Fibroblast of skin of back (primary cell): ENCODE measurements around the gene SLC6A5.

Source experiments
- DNase-seq: peaks from one replicate; pipeline ENCODE4 v3.0.0-alpha.2; 2013

Gene SLC6A5

DNA sequence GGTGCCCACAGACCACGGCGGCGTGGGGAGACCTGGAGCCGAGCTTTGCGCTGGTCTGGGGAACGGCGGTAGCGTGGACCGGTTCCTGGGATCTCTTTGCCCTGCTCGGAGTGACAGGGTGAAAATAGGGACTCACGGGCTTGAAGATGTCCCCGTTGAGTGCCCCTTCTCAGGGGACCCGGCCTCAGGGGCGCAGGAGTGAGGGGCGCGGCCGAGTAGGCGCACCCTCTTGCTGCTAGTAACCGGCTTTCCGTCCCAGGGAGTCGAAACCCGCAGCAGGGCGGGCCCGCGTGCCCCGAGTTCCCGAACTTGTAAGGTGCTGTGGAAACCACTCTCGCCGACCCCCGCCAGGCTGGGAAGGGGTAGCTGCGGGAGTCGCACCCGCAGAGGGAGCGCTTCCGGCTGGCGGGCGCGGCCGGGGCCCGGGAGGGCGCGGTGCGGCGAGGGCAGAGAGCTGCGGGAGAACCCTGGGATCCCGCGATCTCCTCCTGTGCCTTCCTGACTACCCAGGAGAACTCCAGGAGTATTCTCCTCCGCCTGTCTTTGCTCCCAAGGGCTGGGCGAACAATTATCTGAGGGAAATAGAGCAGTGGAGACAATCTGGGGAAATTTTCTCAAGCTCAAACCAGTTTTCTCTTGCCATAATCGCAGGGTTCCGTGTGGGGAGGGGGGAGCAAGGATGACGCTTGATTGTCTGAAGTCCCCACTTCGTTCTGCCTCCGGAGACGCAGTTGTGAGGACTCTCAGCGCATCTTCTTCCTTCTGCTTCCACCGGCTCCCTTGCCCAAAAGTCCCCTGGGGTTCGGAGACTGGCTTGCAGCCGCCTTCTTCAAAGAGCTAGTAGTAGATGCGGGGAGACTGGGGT is 70.6 kb downstream of the SLC6A5 start:
- DNase-seq, result no peak

DNA sequence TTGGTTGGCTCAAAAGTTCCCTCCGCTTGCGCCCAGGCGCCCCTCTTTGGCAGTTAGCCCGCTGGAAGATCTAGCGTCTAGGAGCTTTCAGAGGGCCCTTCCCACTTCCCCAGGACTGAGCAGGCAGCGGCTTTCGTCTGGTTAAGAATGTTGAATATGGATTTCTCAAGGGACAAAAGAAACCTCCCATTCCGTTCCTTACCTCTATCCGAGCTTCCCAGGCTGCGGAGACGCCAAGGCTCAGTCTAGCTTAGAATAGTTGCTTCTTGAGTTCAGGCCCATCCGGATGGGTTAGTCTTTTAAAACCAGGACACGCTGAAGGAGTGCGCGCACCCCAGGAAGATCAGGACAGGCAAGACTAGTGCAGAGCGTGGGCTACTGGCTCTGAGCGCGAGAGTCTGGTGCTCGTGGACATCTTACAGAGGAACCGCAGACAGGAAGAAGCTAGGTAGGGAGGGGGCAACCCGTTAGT is 71.6 kb downstream of the SLC6A5 start:
- no peak for DNase-seq

DNA sequence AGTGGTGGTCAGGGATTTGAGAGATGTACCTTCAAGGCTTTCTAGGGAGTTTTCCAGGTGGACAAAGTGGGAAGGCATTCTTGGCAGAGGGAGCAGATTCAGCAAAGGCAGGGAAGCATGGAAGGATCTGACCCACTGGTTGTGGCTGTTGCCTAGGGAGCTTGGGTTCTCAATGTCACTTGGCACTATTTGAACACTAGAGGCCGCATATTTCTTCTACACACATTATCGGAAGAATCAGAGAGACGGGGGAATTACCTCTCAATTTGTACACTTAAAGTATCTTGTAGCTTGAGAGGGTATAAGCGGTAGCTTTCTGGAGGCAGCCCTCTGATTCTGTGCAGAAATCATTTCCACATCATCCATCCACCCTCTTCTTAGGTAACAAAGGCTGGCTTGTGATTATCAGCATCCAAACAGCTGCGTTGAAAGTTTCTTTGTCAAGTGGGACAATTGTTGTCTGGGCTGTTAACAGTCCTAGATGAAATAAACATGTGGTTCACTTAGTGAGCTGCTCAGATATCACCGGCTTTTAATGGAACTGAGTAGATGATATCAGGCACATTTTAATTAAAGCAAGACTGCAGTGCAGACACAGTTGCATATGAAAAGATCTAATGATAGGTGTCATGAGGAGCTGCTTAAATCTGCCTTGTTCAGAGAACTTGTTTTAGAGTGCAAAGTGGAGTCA is 72.6 kb downstream of the SLC6A5 start:
- no peak for DNase-seq

DNA sequence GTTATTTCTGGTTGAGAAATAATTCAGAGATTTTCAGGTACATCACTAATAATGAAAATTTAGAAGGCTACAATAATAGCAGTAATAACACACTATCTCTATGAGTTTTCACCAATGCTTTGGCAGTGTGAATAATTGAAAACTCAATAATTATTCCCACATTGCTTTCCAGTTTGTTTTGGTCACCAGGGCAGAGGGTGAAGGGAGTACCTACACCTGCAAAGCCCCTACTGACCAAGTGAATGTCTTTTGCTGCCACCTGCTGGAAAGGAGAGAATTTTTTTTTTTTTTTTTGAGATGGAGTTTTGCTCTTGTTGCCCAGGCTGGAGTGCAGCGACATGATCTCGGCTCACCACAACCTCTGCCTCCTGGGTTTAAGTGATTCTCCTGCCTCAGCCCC is 73.2 kb downstream of the SLC6A5 start:
- DNase-seq, result no peak

DNA sequence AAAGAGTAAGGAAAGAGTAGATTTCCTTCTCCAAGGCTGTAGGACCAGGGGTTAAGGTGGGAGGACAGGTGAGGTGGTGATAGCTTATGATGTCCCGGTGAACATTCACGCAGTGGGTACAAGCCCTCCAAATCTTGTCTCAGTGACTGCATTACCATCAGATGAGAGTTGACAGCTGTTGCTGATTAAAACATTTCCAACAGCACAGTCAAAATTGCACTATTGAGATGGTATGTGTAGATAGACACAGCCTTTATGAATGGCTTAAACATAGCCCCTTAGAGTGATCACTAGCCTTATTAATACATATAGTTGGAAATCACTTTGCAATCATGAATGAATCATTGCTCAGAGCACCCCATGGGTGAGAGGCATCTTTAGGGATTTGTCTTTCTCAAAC is 77.2 kb downstream of the SLC6A5 start:
- no peak for DNase-seq

DNA sequence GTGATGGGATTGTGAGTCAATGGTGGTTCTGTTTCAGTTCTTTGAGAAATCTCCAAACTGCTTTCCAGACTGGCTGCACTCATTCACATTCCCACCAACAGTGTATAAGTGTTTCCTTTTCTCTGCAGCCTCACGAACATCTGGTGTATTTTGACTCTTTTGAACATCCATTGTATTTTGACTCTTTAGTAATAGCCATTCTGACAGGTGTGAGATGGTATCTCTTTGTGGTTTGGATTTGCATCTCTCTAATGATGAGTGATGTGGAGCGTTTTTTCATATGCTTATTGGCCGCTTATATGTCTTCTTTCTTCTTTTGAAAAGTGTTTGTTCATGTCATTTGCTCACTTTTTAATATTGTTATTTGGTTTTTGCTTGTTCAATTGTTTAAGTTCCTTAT is 89.4 kb downstream of the SLC6A5 start:
- no peak for DNase-seq

DNA sequence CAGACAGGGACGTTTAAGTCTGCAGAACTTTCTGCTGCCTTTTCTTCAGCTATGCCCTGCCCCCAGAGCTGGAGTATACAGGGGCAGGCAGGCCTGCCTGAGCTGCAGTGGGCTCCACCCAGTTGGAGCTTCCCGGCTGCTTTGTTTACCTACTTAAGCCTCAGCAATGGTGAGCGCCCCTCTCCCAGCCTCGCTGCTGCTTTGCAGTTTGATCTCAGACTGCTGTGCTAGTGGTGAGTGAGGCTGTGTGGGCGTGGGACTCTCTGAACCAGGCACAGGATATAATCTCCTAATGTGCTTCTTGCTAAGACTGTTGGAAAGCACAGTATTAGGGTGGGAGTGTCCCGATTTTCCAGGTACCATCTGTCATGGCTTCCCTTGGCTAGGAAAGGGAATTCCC is 108.5 kb downstream of the SLC6A5 start:
- DNase-seq, result no peak
